Gastrocnemius medialis (tissue), 4 donors: ENCODE data around the gene SF1. TPM values are rescaled to one million over a fixed set of nuclear protein-coding genes. Genes with fewer than 3 reads are reported as not detected.

Experiments
- ATAC-seq, 2 donors: fragments of 150-250 bp; one replicate each; pipeline ENCODE4 v1.9.1; 2016
- DNase-seq, 2 donors: peaks; one replicate each; pipeline ENCODE4 v3.0.0-alpha.2; 2019
- H3K27ac ChIP-seq, 4 donors: fragments of 200-600 bp; sonication (generic); 1 replicate in 1 of 4; 2 replicates in 3 of 4; pipeline ENCODE4 v1.5.1; 2016 to 2018; ENCODE audit warnings: mild to moderate bottlenecking in 2 of 4, moderate library complexity in 1 of 4
- H3K27me3 ChIP-seq, 3 donors: fragments of 200-600 bp; sonication (generic) in 2 of 3; 1 replicate in 1 of 3; 2 replicates in 2 of 3; pipeline versions ENCODE4 v1.5.1 to v1.6.0; 2016 to 2019; ENCODE audit warnings: mild to moderate bottlenecking in 1 of 3, moderate library complexity in 1 of 3
- H3K36me3 ChIP-seq, 2 donors: fragments of 200-600 bp; sonication (generic) in 1 of 2; one replicate each; pipeline ENCODE4 v1.5.1; 2017 to 2018
- H3K4me1 ChIP-seq, 2 donors: fragments of 200-600 bp; sonication (generic) in 1 of 2; one replicate each; pipeline ENCODE4 v1.5.1; 2016 to 2017; ENCODE audit warnings: mild to moderate bottlenecking in 2 of 2
- H3K4me3 ChIP-seq, 4 donors: fragments of 200-600 bp; sonication (generic) in 3 of 4; 1 replicate in 1 of 4; 2 replicates in 3 of 4; pipeline ENCODE4 v1.5.1; 2016 to 2019; ENCODE audit warnings: mild to moderate bottlenecking in 2 of 4
- H3K9me3 ChIP-seq, 3 donors: fragments of 200-600 bp; sonication (generic) in 2 of 3; 1 replicate in 1 of 3; 2 replicates in 2 of 3; pipeline ENCODE4 v1.5.1; 2016 to 2019
- CTCF ChIP-seq, 5 experiments: fragments of 450-650 bp in 3 of 5; fragments of 200-600 bp in 2 of 5; sonication (generic) in 2 of 5; IDR thresholded peaks in 4 of 5; conservative IDR thresholded peaks in 1 of 5; 1 replicate in 4 of 5; 2 replicates in 1 of 5; pipeline ENCODE4 v1.5.1; 2016 to 2019; ENCODE audit warnings: antibody characterized with exemption in 5 of 5, mild to moderate bottlenecking in 3 of 5, moderate library complexity in 3 of 5
- POLR2A ChIP-seq, 2 donors: fragments of 450-650 bp; IDR thresholded peaks; one replicate each; pipeline ENCODE4 v1.6.1; 2017; ENCODE audit warnings: antibody characterized with exemption in 2 of 2, mild to moderate bottlenecking in 2 of 2, moderate library complexity in 2 of 2
- in situ Hi-C, 4 donors: fragments of 200-750 bp; cut with MboI; loops; one replicate each; pipeline versions ENCODE4 v1.15.0 to v1.8.0; 2017; ENCODE audit warnings: low sequenced_read_pairs in 4 of 4
- intact Hi-C: fragments of 100-400 bp; cut with DNase I; formaldehyde crosslinking; loops from one replicate; pipeline ENCODE4 v1.15.1; 2023; ENCODE audit warnings: low total_unique reads
- total RNA-seq, 4 donors: library from RNA; depleted of rRNA; stranded (reverse); fragments of >200 nt; gene quantifications; one replicate each; pipeline versions ENCODE4 v1.1.0 to v1.2.3, GENCODE V29; 2016

SF1 gene
- total RNA-seq, 4 donors from 2014 or later: 171 to 249 (median 193) TPM

GRCh38 chr11:64755681-64756361 lies 22.5 kb downstream of the SF1 start:
- Histone ChIP-seq H3K4me3 (no peak overlapping the region), H3K27me3 (no peaks in the 10 kb centered on the region), H3K9me3 (no peaks in the 10 kb centered on the region), H3K27ac (peak overlapping the region; percentile 91 to 99 (median 94)), H3K36me3 (peaks cover 0 to 46% of the 10 kb centered on the region in 2 donors), H3K4me1 (peaks cover 58 to 81% of the 10 kb centered on the region in 2 donors)
- TF ChIP-seq POLR2A (IDR thresholded peaks at IDR 0.05): no peak
- ATAC-seq (no peak), DNase-seq (peak in 1 of 2 donors; percentile 46)
- in situ Hi-C loops (no loop called here), intact Hi-C loops (no loop called here)

- TF ChIP-seq CTCF (IDR thresholded peaks at IDR 0.05 in 4 of 5, conservative IDR thresholded peaks at IDR 0.05 in 1 of 5): no peak
- no peak for TF ChIP-seq POLR2A (IDR thresholded peaks at IDR 0.05)
- no peak overlapping the region for H3K4me3 ChIP-seq
- peak overlapping the region; percentile 91 to 99 (median 94) for H3K27ac ChIP-seq
- ATAC-seq: no peak
- peaks cover 0 to 53% of the 10 kb centered on the region in 2 donors for H3K36me3 ChIP-seq
- H3K27me3 ChIP-seq: no peaks in the 10 kb centered on the region
- H3K9me3 ChIP-seq: no peaks in the 10 kb centered on the region
- peaks cover 51 to 74% of the 10 kb centered on the region in 2 donors for H3K4me1 ChIP-seq
- intact Hi-C loops (no loop called here), in situ Hi-C loops (no loop called here)
- peak in 1 of 2 donors; percentile 65 for DNase-seq
Observed at GRCh38 chr11:64754919-64755662, 23.3 kb downstream of the SF1 start.

GRCh38 chr11:64754124-64754918 lies 24.0 kb downstream of the SF1 start:
- intact Hi-C loops: no loop called here
- peaks cover 0 to 57% of the 10 kb centered on the region in 2 donors for H3K36me3 ChIP-seq

GRCh38 chr11:64753380-64754123 lies 24.8 kb downstream of the SF1 start:
- Histone ChIP-seq H3K27me3 (no peaks in the 10 kb centered on the region), H3K4me1 (peaks cover 40 to 59% of the 10 kb centered on the region in 2 donors), H3K36me3 (peaks cover 0 to 57% of the 10 kb centered on the region in 2 donors), H3K9me3 (no peaks in the 10 kb centered on the region), H3K27ac (peak overlapping the region; percentile 91 to 99 (median 94)), H3K4me3 (no peak overlapping the region)
- no peak for TF ChIP-seq CTCF (IDR thresholded peaks at IDR 0.05 in 4 of 5, conservative IDR thresholded peaks at IDR 0.05 in 1 of 5)
- no peak for TF ChIP-seq POLR2A (IDR thresholded peaks at IDR 0.05)
- in situ Hi-C loops: no loop called here
- ATAC-seq (no peak), DNase-seq (peak in 1 of 2 donors; percentile 33)
- intact Hi-C loops: no loop called here

More at GRCh38 chr11:64754124-64754918, 24.0 kb downstream of the SF1 start:
- Histone ChIP-seq H3K27me3 (no peaks in the 10 kb centered on the region), H3K9me3 (no peaks in the 10 kb centered on the region), H3K4me3 (no peak overlapping the region), H3K4me1 (peaks cover 47 to 66% of the 10 kb centered on the region in 2 donors), H3K27ac (peak overlapping the region; percentile 91 to 99 (median 94))
- TF ChIP-seq POLR2A (IDR thresholded peaks at IDR 0.05) (no peak), CTCF (IDR thresholded peaks at IDR 0.05 in 4 of 5, conservative IDR thresholded peaks at IDR 0.05 in 1 of 5) (no peak)
- ATAC-seq (no peak), DNase-seq (peak in 1 of 2 donors; percentile 13)
- in situ Hi-C loops: no loop called here
